ENCODE data around the gene CCDC78.

Gene CCDC78

DNA sequence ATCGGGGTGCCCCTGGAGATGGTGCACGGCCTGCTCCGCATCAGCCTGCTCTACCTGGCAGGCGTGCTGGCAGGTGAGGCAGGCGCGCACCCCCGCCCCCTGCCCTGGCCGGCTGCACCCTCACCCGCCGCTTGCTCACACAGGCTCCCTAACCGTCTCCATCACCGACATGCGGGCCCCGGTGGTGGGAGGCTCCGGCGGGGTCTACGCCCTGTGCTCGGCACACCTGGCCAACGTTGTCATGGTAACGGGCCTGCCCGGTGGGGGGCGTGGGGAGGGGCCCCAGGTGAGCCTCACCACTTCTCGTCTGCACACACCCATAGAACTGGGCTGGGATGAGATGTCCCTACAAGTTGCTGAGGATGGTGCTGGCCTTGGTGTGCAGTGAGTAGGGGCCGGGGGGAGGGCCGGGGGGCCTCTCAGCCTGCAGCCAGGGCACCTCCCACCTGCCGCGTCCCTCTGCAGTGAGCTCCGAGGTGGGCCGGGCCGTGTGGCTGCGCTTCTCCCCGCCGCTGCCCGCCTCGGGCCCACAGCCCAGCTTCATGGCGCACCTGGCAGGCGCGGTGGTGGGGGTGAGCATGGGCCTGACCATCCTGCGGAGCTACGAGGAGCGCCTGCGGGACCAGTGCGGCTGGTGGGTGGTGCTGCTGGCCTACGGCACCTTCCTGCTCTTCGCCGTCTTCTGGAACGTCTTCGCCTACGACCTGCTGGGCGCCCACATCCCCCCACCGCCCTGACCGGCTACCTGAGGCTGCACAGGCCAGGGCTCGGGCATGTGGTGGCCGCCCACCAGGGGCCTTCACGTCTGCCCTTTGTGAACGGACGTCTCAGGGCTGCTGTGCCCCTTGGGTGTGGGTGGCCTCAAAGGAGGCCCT is 48.7 kb downstream of the CCDC78 start:
- DNase-seq (ENCODE audit: low spot score), result no peak

DNA sequence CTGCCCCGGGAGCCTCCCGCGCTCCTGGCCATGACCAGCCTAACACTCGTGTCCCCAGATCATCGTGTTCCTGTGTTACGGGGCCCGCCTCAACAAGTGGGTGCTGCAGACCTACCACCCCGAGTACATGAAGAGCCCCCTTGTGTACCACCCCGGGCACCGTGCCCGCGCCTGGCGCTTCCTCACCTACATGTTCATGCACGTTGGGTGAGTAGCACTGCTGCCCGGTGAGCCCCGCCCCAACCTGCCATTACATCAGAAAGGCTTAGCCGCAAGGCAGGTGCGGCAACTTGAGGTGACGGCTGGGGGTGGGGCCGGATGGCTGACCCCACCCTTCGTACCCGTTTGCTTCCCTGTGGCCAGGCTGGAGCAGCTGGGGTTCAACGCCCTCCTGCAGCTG is 49.3 kb downstream of the CCDC78 start:
- DNase-seq (ENCODE audit: low spot score), result no peak

GRCh38 chr16:676565-676902 is 49.7 kb downstream of the CCDC78 start:
- DNase-seq (ENCODE audit: low spot score), result no peak

DNA sequence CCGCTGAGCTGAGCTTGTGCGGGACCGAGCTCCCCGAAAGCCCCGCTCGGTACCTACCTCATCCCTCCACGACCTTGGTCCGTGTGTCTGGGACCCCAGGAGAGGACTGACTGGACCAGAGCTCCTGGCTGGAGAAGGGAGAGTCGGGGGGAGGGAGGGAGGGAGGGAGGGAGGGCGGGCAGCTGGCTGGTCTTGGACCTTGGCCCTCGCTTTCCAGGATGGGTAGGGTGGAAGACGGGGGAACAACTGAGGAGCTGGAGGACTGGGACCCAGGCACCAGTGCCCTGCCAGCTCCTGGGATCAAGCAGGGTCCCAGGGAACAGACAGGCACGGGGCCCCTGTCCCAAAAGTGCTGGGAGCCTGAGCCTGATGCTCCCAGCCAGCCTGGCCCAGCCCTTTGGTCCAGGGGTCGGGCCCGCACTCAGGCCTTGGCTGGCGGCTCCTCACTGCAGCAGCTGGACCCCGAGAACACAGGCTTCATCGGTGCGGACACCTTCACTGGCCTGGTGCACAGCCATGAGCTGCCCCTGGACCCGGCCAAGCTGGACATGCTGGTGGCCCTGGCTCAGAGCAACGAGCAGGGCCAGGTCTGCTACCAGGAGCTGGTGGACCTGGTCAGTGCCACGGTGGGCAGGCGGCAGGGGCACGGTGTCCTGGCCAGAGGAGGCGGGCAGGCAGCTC is 50.2 kb downstream of the CCDC78 start:
- DNase-seq (ENCODE audit: low spot score), result no peak

DNA sequence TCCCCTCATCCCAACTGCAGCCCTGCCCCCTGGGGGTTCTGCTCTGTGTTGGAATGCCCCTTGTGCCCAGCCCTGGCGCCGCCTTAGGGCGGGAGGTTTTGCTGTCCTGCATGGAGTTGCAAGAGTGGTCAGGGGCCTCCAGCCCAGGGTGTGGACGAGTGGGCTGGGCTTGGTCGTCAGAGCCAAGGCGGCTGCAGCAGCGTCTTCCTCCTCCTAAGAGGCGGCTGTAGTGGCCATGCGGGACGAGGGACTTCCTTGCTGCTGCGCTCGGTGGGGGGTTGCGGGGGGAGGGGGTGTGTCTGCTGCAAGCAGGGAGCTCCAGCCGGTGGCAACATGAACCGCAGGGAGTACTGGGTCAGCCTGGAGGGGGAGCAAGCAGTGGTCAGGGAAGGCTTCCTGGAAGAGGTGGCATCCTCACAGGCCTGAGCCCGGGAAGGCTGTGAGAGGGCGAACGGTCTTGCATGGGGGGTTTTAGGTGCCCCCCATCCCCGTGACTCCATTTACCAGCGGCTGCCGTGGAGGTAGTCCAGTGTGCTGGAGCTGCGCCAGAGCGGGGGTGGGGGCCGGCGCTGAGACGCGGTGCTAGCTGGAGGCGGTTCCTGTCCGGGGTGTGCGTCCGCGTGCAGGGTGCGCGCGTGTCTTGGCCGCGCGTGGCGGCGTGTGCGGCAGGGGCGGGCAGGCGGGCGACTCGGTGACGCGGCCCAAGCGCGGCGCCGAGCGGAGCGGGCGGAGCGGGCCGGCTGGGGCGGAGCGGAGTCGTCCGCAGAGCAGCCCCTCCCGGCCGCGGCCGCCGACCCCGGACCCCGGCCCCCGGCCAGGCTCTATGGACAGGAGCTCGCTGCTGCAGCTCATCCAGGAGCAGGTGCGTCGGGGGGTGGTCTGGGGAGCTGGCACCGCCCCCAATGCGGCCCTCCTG is 51.0 kb downstream of the CCDC78 start, which contains the start of gene RHBDL1:
Gene RHBDL1 (plus strand): TSS at position 704 of the 916 bp plus-strand sequence. CDS start 120 bp downstream, at position 824.
- DNase-seq (ENCODE audit: low spot score), result no peak

DNA sequence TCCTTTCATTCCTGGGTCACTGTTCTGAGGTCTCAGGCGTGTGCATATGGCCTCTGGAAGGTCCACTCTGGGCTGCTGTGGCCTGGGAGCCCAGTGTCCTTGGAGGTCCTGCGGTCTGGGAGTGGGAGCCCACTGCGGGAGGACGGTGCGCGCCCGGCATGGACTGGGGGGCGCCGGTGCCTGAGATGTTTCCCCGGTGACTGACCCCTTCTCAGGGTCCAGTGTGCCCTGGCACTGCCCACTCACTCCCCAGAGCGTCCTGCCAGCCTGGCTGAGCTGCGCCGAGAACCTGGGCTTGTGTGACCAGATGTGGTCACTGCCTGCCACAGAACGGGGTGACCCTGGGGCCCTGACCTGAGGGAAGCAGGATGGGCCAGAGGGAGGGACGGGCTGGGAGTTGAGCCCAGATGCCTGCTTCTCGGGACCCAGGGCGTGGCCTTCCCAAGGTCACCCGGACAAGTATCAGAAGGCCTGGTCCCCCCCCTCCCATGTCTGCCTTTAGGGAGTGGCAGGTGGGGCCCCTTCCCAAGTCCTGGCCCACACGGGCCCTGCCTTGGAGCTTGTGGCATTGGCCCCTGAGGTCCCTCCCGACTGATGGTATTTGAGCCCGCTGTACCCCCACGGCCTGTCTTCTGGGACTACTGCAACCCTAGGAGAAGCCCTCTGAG is 51.9 kb downstream of the CCDC78 start:
- no peak for DNase-seq (ENCODE audit: low spot score)

- DNase-seq (ENCODE audit: low spot score), result no peak
These were observed 52.7 kb downstream of the CCDC78 start for GRCh38 chr16:673399-673991.

- DNase-seq (ENCODE audit: low spot score), result no peak
These were observed 53.4 kb downstream of the CCDC78 start for GRCh38 chr16:672851-673250.
